IPS-20b (cell line): ENCODE results near the gene TYROBP.
A peak's percentile ranks its signal among the peaks of the same experiment; 100 is the strongest.

Source experiments
- H3K27ac ChIP-seq: one replicate; pipeline ENCODE4 v1.5.1; 2013; ENCODE audit warnings: low read length
- H3K27me3 ChIP-seq: 2 replicates; pipeline ENCODE4 v1.6.1; 2013; ENCODE audit warnings: mild to moderate bottlenecking, low read length, inconsistent platforms; ENCODE audit not compliant: insufficient read depth
- H3K36me3 ChIP-seq: 2 replicates; pipeline ENCODE4 v1.6.1; 2013; ENCODE audit warnings: low read depth, mild to moderate bottlenecking, inconsistent platforms, low read length, moderate library complexity; ENCODE audit not compliant: insufficient read depth
- H3K4me1 ChIP-seq: 2 replicates; pipeline ENCODE4 v1.6.1; 2013; ENCODE audit warnings: mild to moderate bottlenecking, control low read depth, inconsistent platforms, low read length, moderate library complexity; ENCODE audit not compliant: insufficient read depth
- H3K4me3 ChIP-seq: 2 replicates; pipeline ENCODE4 v1.5.1; 2013; ENCODE audit warnings: mild to moderate bottlenecking, low read length, inconsistent platforms
- H3K9ac ChIP-seq: 2 replicates; pipeline ENCODE4 v1.6.1; 2013; ENCODE audit warnings: low read depth, mild to moderate bottlenecking, inconsistent platforms, low read length, moderate library complexity
- H3K9me3 ChIP-seq: 2 replicates; pipeline ENCODE4 v1.6.1; 2013; ENCODE audit warnings: mild to moderate bottlenecking, low read depth, low read length, inconsistent platforms; ENCODE audit not compliant: insufficient read depth

Gene TYROBP

GRCh38 chr19:35905178-35905727, 2.8 kb downstream of the TYROBP start:
- Histone ChIP-seq H3K27me3 (peaks cover 18% of the 10 kb centered on the region), H3K4me3 (no peak overlapping the region), H3K36me3 (no peaks in the 10 kb centered on the region), H3K9me3 (no peaks in the 10 kb centered on the region), H3K27ac (no peak overlapping the region), H3K9ac (no peak overlapping the region), H3K4me1 (peaks cover 7% of the 10 kb centered on the region)

DNA sequence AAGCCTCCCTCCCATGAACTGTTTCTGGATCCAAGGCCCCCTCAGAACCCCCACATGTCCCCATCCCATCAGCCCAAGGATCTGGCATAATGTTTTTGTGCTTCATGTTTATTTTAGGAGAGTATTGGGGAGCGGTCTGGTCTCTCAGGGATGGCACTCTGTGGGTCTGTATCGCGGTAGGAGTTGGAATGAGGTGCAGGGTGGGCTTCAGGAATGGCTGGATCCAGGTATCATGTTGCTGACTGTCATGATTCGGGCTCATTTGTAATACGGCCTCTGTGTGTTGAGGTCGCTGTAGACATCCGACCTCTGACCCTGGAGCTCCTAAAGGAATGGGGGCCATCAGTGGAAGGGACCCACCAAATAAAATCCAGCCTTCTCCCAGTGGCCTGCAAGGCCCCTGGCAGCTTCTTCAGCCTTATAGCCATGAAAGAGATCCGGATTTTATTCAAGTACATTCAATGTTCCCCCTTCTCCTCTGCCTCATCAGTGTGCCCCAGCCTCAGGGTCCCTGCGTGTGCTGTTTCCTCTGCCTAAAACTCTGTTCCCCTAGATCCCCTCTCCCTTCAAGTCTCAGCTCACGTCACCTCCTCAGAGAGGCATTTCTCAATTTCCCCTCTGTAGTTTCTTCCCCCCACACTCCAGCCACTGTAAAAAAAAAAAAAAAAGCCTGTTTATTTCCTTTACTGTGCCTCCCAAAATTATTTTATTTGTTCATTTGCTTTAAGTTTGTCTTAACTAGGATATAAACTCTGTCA, 3.6 kb downstream of the TYROBP start:
- Histone ChIP-seq H3K36me3 (no peaks in the 10 kb centered on the region), H3K4me3 (no peak overlapping the region), H3K4me1 (peaks cover 7% of the 10 kb centered on the region), H3K9ac (no peak overlapping the region), H3K27ac (no peak overlapping the region), H3K9me3 (no peaks in the 10 kb centered on the region), H3K27me3 (peaks cover 18% of the 10 kb centered on the region)

- H3K4me3 ChIP-seq, result peak overlapping the region; percentile 74
These were observed 4.4 kb downstream of the TYROBP start for GRCh38 chr19:35903550-35904179.

GRCh38 chr19:35902870-35903475, 5.1 kb downstream of the TYROBP start:
- peak overlapping the region; percentile 74 for H3K4me3 ChIP-seq
- H3K9me3 ChIP-seq, result no peaks in the 10 kb centered on the region
- H3K36me3 ChIP-seq, result 0 out of 2 replicates have a peak, but pooled peaks cover 3% of the 10 kb centered on the region
- peaks cover 18% of the 10 kb centered on the region for H3K27me3 ChIP-seq
- H3K9ac ChIP-seq, result peak overlapping the region; percentile 77; the same call in 1 of the 2 replicates
- peaks cover 7% of the 10 kb centered on the region for H3K4me1 ChIP-seq
- no peak overlapping the region for H3K27ac ChIP-seq

More at GRCh38 chr19:35903550-35904179, 4.4 kb downstream of the TYROBP start:
- Histone ChIP-seq H3K27me3 (peaks cover 18% of the 10 kb centered on the region), H3K36me3 (no peaks in the 10 kb centered on the region), H3K9ac (peak overlapping the region; percentile 77; the same call in 1 of the 2 replicates), H3K4me1 (peaks cover 7% of the 10 kb centered on the region), H3K27ac (no peak overlapping the region), H3K9me3 (no peaks in the 10 kb centered on the region)

DNA sequence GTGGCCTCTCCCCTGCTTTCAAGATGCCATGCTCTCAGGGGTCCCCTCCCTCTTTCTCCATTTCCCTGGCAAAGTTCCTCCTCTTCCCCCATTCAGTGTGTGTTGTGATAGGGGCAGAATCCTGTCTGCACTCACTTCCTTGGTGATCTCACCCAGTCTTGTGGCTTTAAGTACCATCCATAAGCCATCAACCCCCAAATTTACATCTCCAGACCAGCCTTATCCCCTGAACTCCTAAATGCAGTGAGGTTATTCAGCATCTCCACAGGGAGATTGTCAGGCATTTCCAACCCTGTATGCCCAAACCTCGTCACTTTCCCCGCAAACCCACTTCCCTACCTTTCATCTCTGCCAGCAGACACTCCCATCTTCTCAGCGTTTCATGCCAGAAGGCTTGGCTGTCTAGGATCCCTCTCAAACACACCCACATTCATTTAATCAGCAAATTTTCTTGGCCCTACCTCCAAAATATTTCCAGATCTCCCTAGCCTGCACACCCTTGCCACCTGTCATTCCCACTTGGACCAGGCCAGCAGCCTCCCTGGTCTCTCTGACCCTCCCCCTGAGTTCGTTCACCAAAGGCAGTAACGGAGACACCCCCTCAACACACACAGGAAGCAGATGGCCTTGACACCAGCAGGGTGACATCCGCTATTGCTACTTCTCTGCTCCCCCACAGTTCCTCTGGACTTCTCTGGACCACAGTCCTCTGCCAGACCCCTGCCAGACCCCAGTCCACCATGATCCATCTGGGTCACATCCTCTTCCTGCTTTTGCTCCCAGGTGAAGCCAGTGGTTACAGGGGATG, 6.0 kb downstream of the TYROBP start, which contains the start of gene HCST:
Gene HCST, plus strand, starts transcription at position 676 of the 808 bp plus-strand sequence. Its CDS starts 65 bp downstream, at position 741.
- peak within 1 kb of the TSS; percentile 77; the same call in 1 of the 2 replicates for H3K9ac ChIP-seq
- peaks cover 7% of the 10 kb centered on the region for H3K4me1 ChIP-seq
- H3K36me3 ChIP-seq, result peaks cover 9% of the 10 kb centered on the region; the same call in 1 of the 2 replicates
- H3K4me3 ChIP-seq, result peak within 1 kb of the TSS; percentile 74
- no peak within 1 kb of the TSS for H3K27ac ChIP-seq
- no peaks in the 10 kb centered on the region for H3K9me3 ChIP-seq
- H3K27me3 ChIP-seq, result peaks cover 18% of the 10 kb centered on the region

GRCh38 chr19:35901055-35901644, 6.9 kb downstream of the TYROBP start:
- H3K9ac ChIP-seq, result no peak overlapping the region; the same call in 1 of the 2 replicates
- no peaks in the 10 kb centered on the region for H3K9me3 ChIP-seq
- peaks cover 7% of the 10 kb centered on the region for H3K4me1 ChIP-seq
- no peak overlapping the region for H3K27ac ChIP-seq
- peaks cover 18% of the 10 kb centered on the region; the same call in 1 of the 2 replicates for H3K36me3 ChIP-seq
- peak overlapping the region; percentile 94; the same call in 1 of the 2 replicates for H3K4me3 ChIP-seq
- peaks cover 18% of the 10 kb centered on the region for H3K27me3 ChIP-seq

- Histone ChIP-seq H3K27ac (no peak overlapping the region), H3K27me3 (peaks cover 18% of the 10 kb centered on the region), H3K9ac (peak overlapping the region; percentile 83; the same call in 1 of the 2 replicates), H3K9me3 (no peaks in the 10 kb centered on the region), H3K4me3 (peak overlapping the region; percentile 94), H3K4me1 (peaks cover 7% of the 10 kb centered on the region), H3K36me3 (peaks cover 30% of the 10 kb centered on the region)
These were observed 8.4 kb downstream of the TYROBP start for GRCh38 chr19:35899547-35900214.

DNA sequence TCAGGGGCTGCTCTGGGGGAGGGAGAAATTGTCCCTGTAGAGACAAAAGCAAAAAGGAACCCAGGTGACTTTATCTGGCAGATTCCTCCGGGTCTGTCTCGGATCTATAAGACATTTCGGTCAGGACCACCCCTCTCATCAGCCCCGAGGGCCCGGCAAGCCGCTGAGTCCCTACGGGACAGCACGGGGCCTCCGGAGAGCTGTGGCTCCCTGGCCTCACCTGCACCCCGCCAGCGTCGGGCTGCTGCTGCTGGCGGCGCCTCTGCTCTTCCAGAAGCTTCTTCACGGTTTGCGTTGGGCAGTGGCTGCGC, 9.6 kb downstream of the TYROBP start:
- Histone ChIP-seq H3K4me1 (peaks cover 7% of the 10 kb centered on the region), H3K9ac (peak overlapping the region; percentile 83; the same call in 1 of the 2 replicates), H3K27ac (no peak overlapping the region), H3K9me3 (no peaks in the 10 kb centered on the region), H3K4me3 (peak overlapping the region; percentile 94), H3K36me3 (peaks cover 38% of the 10 kb centered on the region), H3K27me3 (peaks cover 17% of the 10 kb centered on the region)

- Histone ChIP-seq H3K9me3 (no peaks in the 10 kb centered on the region), H3K27ac (no peak overlapping the region), H3K27me3 (peaks cover 12% of the 10 kb centered on the region), H3K9ac (no peak overlapping the region), H3K4me1 (peaks cover 4% of the 10 kb centered on the region), H3K36me3 (peaks cover 43% of the 10 kb centered on the region), H3K4me3 (peak overlapping the region; percentile 94; the same call in 1 of the 2 replicates)
These were observed 10.2 kb downstream of the TYROBP start for GRCh38 chr19:35897706-35898451.

DNA sequence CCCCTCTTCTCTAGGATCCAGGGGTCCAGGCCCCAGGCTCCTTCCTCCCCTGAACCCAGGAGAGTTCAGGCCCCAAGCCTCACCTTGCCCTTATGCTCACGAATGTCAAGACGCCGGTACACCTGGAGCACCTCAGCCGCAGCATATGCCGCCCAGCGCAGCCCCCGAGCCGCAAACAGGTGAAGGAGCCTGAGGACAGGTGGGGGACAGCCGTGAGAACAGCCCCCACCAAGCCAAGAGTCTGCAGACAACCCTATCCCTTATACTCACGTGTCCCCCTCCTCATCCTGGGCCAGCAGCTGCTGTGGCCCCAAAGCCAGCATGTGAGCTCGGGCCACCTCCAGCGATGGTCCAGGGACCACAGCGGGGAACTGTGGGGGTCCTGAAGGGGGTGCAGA, 11.5 kb downstream of the TYROBP start:
- H3K4me1 ChIP-seq, result peaks cover under 1% of the 10 kb centered on the region
- H3K4me3 ChIP-seq, result no peak overlapping the region
- no peak overlapping the region for H3K9ac ChIP-seq
- H3K27ac ChIP-seq, result no peak overlapping the region
- no peaks in the 10 kb centered on the region for H3K9me3 ChIP-seq
- no peaks in the 10 kb centered on the region for H3K27me3 ChIP-seq
- peaks cover 48% of the 10 kb centered on the region for H3K36me3 ChIP-seq
